Measurements from ENCODE around the gene SMIM27.

DNA sequence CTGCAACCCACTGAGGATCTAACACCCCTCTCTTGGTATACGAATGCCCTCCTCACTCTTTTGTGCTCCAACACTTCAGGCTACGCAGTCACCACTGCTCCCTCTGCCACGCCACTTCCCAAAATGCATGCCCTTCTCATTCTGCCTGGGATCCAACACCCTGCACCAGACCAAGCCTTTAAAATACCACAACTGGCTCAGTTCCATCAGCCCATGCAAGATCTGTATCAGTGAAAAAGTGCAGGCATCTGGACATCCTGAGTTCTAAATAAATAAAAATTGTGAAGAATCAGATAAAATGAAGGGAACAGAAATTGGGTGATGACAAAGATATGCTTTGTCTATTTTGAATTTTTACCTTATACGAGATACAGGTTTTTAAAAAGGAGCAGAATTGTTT is 18.1 kb downstream of the SMIM27 start:
- TF ChIP-seq EZH2 (IDR thresholded peaks at IDR 0.05; ENCODE audit: insufficient read depth, poor library complexity, severe bottlenecking) (no peak), EZH2phosphoT487 (IDR thresholded peaks at IDR 0.05; ENCODE audit: insufficient read depth, low read depth) (no peak)
